ENCODE measurements around the gene KRT77. TPM values are rescaled to one million over a fixed set of nuclear protein-coding genes. Genes with fewer than 3 reads are reported as not detected.

The KRT77 gene
- total RNA-seq, 1 donor from 2014 or later = not detected

DNA sequence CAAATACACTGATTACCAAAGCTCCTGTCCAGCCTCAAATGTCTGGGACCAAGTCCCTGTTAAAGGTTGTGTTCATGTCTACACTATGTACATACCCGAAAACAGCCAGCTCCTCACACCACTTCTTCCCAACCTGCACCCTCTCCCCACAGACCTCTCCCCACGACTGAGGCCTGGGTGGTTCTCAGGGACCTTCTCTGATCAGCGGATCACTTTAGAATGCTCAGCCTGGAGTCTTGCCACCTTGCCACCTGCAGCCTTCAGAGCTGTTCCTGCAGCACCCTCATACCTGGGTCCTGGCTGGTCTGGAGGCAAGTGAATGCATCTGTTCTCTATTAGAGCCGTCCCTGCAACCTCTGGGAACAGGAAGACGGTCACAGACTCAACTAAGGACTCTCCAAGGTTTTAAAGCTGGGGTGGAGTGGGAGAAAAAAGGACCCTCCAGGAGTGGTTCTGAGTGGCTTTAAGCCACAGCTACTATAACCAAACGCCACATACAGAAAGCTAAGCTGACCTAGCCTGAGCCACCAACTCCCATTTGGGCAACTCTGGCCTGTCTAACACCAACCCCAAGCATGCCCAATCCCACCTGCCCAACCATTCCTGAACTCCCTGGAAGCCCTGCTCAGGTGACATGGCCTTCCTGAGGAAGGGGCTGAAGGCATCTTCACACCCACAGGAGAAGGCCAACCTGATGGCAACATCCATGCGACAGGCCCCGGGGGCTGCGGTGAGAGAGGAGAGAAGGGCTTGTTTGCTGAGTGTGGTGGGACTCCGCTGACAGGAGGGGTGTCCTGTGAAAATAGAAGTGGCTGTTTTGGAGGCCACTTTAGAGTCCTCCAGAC lies 59.9 kb downstream of the KRT77 start:
- intact Hi-C loops (cut with micrococcal nuclease) = no loop called here
- ATAC-seq (no peak), DNase-seq (no peak)

DNA sequence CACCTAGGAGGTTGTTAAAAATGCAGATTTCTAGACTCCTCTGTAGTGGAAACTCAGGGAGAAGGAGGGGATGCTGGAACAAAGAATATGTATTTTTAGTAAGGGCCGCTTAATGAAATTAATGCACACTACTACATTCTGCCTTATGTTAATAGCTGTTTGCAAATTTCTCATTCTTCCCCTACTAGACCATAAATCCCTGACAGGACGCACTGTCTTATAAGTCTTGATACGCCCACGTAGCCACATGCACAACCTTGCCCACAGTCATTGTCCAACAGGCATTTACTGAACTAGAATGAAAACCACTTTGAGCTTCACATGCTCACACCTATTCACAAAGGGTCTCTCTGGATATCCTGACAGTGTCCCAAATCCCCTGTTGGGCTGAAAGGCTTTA lies 61.9 kb downstream of the KRT77 start:
- ATAC-seq (no peak), DNase-seq (no peak)
- intact Hi-C loops (cut with micrococcal nuclease) = no loop called here

Other genes with a start within 250 kb of the KRT77 start
- not detected for gene KRT6C, start 229.7 kb downstream of the KRT77 start, total RNA-seq
- gene KRT6A, start 210.3 kb downstream of the KRT77 start, total RNA-seq = 0.27 TPM
- gene KRT5, start 183.1 kb downstream of the KRT77 start, total RNA-seq = 1.1 TPM
- gene KRT71, start 150.4 kb downstream of the KRT77 start, total RNA-seq = not detected
- gene KRT74, start 129.7 kb downstream of the KRT77 start, total RNA-seq = not detected
- gene KRT72, start 102.1 kb downstream of the KRT77 start, total RNA-seq = not detected
- not detected for gene KRT73, start 85.0 kb downstream of the KRT77 start, total RNA-seq
- gene KRT2, start 51.3 kb downstream of the KRT77 start, total RNA-seq = not detected
- 0.15 TPM for gene KRT1, start 23.1 kb downstream of the KRT77 start, total RNA-seq
- not detected for gene KRT76, start 73.8 kb upstream of the KRT77 start, total RNA-seq
- not detected for gene KRT3, start 92.6 kb upstream of the KRT77 start, total RNA-seq
- gene KRT4, start 110.6 kb upstream of the KRT77 start, total RNA-seq = not detected
- gene KRT79, start 130.8 kb upstream of the KRT77 start, total RNA-seq = not detected
- not detected for gene KRT78, start 145.5 kb upstream of the KRT77 start, total RNA-seq
- 100 TPM for gene KRT8, start 201.6 kb upstream of the KRT77 start, total RNA-seq
- gene KRT18, start 245.6 kb upstream of the KRT77 start, total RNA-seq = 9.2 TPM